Erythroblast (primary cell): ENCODE measurements around the gene PALLD.
A peak's percentile ranks its signal among the peaks of the same experiment; 100 is the strongest.
"Not testable (repeated sequence)": the region's sequence is repeated elsewhere in the genome, so short reads cannot be mapped to it uniquely, and the experiment has no call there.

Experiments
- DNase-seq, 2 experiments: peaks; one replicate each; lab custom pipeline; 2025; lab: John Stamatoyannopoulos, UW
- GATA1 ChIP-seq: IDR thresholded peaks from 2 replicates; pipeline ENCODE4 v1.6.1; 2011; ENCODE audit warnings: low read depth, mild to moderate bottlenecking, control low read depth, low read length, moderate library complexity
- POLR2A ChIP-seq: IDR thresholded peaks from 2 replicates; pipeline ENCODE4 v1.6.1; 2011; ENCODE audit warnings: mild to moderate bottlenecking, low read length

PALLD gene

DNA sequence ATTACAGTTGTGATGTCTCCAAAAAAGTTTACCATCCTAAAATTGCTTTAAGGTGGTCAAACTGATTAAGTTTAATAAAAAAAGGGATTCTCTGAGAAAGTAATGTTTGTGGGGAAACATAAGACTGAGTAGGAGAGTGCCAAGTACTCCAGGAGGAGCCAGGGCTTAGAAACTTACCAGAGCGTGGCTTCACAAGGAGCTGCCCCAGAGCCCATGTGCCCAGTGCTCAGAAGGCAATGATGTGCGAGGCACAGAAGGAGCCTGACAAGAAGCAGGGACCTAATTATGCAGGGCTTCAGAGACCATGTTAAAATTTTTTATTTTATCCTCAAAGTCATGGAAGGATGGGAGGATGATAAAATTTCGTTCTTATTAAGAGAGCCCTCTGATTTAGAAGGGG lies 204.2 kb downstream of the PALLD start:
- DNase-seq = no peak
- no peak for TF ChIP-seq POLR2A
- no peak for TF ChIP-seq GATA1

DNA sequence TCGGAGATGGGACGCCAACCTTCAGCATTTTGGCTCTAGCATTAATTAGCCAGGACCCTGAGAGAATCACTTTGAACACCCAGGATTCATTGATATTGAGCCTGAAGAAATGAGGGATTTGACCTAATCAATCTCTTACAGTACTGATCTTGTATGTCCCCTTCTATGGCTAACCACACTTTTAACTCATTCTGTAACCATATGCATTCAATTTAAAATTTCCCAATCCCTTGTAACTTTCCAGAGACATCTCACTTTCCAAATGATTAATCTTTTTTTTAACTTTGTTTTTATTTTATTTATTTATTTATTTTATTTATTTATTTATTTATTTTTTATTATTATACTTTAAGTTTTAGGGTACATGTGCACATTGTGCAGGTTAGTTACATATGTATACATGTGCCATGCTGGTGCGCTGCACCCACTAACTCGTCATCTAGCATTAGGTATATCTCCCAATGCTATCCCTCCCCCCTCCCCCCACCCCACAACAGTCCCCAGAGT lies 205.8 kb downstream of the PALLD start:
- not testable (repeated sequence) for DNase-seq

DNA sequence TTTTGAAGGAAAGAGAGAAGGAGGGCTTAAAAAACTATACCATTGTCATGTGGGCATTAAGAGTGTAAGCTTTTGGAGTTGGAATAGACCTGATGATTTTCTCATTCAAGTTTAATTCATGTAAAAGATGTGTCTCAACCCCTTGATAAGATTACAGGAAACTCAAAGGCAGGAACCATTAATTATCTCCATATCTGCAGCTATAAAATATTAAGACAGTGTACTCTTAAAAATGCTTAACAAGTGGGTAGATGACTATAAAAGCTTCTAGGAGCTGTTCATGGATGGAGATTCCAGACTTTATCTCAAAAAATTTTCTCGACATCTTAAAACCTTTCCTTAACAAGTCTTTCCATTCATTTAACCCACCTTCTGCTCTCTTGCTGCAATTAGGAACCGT lies 208.3 kb downstream of the PALLD start:
- TF ChIP-seq GATA1 (no peak), POLR2A (no peak)
- no peak for DNase-seq

DNA sequence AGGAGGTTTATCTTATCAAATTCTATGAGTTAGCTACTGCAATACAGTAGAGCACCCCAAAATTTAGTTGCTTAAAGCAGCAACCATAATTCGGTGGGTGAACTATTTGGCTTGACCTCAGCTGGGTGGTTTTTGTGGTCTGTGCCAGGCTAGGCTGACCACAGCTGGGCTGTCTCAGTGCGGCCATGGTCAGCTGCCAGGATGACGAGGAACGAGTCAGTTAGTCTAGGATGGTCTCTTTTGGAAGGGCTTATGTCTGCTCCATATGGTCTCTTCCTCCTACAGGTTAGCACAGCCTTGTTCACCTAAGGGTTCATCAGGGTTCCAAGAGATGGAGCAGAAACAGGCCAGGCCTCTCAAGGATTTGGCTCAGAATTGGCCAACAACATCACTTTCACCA lies 210.4 kb downstream of the PALLD start:
- TF ChIP-seq POLR2A = no peak
- TF ChIP-seq GATA1 = no peak
- DNase-seq = no peak

- TF ChIP-seq GATA1 (no peak), POLR2A (no peak)
- DNase-seq = no peak
Observed at GRCh38 chr4:168708108-168708507, 211.3 kb downstream of the PALLD start.

DNA sequence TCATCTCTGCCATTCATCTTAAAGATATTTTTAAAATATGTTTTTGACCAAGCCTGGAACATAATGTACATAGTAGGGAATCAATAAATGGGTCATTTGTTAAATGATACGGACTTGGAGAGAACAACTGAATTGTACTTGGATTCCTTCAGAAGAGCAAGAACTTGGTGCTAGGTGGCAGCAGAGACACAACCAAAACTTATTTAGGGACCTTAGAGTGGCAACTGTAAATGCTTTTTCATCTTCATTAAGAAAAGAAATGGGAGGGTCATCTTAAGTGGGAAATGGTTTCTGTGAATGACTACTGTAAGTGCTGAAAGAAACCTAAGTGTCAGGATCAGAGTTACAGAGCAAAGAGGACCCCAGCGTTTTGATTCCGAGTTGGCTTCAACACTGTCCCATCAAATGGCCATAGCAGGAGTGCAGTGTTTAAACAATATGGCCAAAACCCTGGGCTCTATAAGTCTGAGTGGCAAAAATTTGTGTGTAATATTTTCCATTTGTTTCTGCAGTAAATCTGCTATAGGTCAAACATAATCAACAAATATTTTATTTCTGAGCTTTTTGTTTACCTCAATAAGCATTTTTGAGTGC lies 213.6 kb downstream of the PALLD start:
- DNase-seq = peak; percentile 3
- TF ChIP-seq POLR2A (no peak), GATA1 (no peak)

- TF ChIP-seq POLR2A = no peak
- no peak for TF ChIP-seq GATA1
- DNase-seq = no peak
Observed at GRCh38 chr4:168711197-168712140, 214.6 kb downstream of the PALLD start.

DNA sequence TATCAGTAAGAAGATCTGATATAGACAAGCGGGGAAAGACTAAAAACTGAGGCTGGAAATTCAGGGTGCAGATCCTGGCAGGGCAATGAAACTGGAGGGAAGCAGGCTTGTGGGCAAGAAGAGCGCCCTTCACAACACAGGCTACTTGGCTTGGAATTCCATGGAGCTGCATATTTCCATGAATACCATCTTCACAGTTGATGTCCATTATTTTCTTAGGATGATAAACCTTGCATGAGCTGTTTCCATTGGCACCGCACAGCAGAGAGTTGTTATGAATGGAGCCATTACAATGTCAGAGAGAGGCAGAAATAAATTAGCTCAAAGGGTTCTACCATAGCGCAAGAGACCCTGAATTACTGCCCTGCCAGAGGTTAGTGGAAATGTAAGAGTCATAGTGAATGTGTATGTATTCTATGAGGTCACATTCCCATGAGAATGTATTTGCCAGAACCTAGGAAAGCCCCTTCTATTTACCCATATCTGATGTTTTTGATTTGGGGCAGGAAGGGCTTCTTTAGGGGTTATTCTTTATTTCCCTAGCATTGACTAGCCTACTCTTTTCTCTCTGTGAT lies 215.6 kb downstream of the PALLD start:
- TF ChIP-seq POLR2A (no peak), GATA1 (no peak)
- no peak for DNase-seq

- TF ChIP-seq POLR2A (no peak), GATA1 (no peak)
Observed at GRCh38 chr4:168713253-168713652, 216.4 kb downstream of the PALLD start.

GRCh38 chr4:168715896-168716295 lies 219.0 kb downstream of the PALLD start:
- TF ChIP-seq GATA1 (no peak), POLR2A (no peak)
- DNase-seq = no peak

More at GRCh38 chr4:168713253-168713652, 216.4 kb downstream of the PALLD start:
- no peak for DNase-seq

DNA sequence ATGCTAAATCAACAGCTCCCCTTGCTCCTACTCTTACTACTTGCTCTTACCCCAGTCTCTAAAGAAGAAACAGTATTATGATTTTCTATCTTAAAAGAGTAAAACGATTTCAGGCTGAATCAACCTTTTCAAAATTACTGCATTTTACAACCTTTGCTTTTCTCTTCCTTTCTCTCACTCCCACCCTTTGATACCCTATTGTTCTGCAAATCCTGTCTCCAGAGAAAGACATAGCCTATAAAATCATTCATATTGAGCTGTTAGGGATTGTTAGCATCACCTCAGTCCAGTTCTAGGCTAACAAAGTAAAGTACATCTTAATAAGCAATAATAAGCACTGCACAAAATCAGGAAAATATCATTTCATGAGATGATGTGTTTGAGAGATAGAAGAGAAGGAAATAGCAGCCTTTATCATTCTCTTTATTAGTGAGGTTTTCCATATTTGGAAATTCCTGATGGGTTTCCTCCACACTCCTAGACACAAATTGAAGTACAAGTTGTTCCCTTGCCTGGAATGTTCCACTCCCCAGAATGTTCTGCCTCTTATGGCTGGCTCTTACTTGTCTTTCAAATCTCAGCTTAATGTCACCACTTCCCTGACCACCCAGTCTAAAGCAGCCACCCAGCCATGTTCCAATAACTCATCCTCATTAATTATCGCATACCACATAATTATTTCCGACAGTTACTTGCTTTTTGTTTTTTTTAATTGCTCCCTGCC lies 219.7 kb downstream of the PALLD start:
- DNase-seq = no peak
- TF ChIP-seq GATA1 = no peak
- no peak for TF ChIP-seq POLR2A

GRCh38 chr4:168717847-168718246 lies 221.0 kb downstream of the PALLD start:
- DNase-seq = no peak
- no peak for TF ChIP-seq POLR2A

DNA sequence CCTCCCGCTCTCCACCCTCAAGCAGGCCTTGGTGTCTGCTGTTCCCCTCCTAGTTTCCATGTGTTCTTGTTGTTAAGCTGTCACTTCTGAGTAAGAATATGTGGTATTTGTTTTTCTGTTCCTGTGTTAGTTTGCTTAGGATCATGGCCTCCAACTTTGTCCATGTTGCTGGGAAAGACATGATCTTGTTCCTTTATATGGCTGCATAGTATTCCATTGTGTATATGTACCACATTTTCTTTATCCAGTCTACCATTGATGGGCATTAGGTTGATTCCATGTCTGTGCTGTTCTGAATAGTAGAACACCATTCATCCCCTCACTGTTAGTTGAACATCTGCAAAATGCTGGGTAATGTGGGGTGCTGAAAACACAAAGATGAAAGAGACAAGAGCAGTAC lies 222.9 kb downstream of the PALLD start:
- TF ChIP-seq GATA1 = no peak
- no peak for TF ChIP-seq POLR2A
- DNase-seq = no peak

- no peak for TF ChIP-seq POLR2A
- no peak for TF ChIP-seq GATA1
Observed at GRCh38 chr4:168720396-168720900, 223.6 kb downstream of the PALLD start.

More at GRCh38 chr4:168720396-168720900, 223.6 kb downstream of the PALLD start:
- DNase-seq = no peak
